HG03354 (cell line): ENCODE measurements around the gene PGPEP1.
"Not testable (repeated sequence)": the region's sequence is repeated elsewhere in the genome, so short reads cannot be mapped to it uniquely, and the experiment has no call there.

Source experiments
- ATAC-seq: cut with Tn5 transposase; IDR thresholded peaks from one replicate; pipeline ENCODE4 v1.9.1; 2021; ENCODE audit warnings: mild to moderate bottlenecking; ENCODE audit not compliant: unreplicated experiment, poor library complexity, severe bottlenecking

PGPEP1 gene

DNA sequence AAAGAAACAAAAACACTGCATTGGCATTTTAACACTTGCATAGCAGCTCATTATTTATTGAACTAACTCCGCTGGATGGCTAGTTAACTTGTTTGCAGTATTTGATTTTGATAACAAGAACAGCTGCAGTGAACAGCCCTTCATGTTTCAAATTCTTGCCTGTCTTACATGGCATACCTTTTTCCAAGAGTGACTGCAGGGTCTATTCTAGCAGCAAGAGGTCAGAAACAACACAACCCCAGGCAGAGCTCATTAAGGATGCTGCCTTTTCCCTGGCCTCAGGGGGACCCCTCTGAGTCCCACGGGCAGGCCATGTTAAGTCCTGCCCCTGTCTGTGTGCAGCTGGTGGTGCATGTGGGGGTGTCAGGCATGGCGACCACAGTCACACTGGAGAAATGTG is 16.6 kb downstream of the PGPEP1 start:
- no peak for ATAC-seq

DNA sequence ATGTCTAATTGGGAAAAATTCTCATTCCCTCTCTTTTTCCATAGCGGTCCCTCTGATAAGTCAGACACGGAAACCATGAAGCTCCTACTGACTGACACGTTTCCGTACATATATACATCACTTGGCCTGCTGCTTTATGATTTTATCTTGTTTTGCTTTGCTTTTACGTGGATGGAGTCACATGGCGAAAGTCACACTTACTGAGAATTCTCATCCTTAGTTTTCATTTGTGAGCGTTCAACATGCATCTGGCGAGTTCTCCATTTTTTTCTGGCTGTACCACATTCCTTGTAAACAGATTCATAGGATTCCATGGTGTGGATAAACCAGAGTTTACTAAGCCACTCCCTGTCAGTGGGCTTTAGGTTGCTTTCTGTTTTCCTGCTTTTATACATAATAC is 21.2 kb downstream of the PGPEP1 start:
- no peak for ATAC-seq

DNA sequence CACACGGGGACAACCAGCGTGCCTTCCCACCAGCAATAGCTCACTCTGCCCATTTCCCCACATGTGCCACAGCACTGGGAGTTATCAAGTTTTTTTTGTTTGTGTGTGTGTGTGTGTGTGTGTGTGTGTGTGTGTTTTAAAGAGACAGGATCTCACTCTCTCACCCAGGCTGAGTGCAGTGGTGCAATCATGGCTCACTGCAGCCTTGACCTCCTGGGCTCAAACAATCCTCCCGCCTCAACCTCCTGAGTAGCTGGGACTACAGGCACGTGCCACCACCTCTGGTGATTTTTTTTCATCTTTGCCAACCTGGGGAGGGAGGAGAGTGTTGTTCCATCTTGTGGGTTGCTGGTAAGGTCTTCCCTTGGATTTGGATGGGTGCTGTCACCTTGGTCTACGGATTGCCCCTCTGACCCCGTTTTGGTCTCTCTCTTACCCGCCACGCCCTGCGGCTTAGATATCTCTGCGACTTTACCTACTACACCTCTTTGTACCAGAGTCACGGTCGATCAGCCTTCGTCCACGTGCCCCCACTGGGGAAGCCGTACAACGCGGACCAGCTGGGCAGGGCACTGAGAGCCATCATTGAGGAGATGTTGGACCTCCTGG is 22.6 kb downstream of the PGPEP1 start:
- no peak for ATAC-seq

DNA sequence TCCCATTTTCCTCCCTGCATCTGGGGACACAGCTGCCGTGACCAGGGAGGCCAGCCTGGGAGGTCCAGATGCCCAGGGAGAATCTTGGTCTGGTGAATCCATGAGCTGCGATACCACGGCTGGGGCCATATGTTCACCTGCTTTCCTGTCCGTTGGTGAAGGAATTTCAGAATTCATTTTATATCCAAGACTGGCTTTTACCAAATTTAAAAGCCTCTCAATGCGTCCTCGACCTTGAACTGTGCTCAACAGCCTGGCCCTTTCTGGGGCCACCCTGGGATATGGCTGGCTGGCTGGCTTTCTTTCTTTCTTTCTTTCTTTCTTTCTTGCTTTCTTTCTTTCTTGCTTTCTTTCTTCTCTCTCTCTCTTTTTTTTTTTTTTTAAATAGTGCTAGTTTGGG is 23.4 kb downstream of the PGPEP1 start:
- no peak for ATAC-seq

DNA sequence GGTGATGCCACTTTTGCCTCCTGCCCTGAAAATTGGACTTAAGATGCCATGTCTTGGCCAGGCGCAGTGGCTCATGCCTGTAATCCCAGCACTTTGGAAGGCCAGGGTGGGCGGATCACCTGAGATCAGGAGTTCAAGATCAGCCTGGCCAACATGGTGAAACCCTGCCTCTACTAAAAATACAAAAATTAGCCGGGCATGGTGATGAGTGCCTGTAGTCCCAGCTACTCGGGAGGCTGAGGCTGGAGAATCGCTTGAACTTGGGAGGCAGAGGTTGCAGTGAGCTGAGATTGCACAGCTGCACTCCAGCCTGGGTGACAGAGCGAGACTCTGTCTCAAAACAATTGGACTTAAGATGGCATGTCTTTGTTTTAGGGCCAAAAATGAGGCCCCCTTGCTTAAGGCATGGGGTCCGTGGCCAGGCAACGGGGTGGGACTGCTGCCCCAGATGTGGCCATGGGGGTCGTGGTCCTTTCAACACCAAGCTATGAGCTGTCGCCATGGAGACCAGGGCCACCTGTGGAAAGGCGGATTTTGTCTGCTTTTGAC is 24.0 kb downstream of the PGPEP1 start:
- ATAC-seq, result not testable (repeated sequence)

DNA sequence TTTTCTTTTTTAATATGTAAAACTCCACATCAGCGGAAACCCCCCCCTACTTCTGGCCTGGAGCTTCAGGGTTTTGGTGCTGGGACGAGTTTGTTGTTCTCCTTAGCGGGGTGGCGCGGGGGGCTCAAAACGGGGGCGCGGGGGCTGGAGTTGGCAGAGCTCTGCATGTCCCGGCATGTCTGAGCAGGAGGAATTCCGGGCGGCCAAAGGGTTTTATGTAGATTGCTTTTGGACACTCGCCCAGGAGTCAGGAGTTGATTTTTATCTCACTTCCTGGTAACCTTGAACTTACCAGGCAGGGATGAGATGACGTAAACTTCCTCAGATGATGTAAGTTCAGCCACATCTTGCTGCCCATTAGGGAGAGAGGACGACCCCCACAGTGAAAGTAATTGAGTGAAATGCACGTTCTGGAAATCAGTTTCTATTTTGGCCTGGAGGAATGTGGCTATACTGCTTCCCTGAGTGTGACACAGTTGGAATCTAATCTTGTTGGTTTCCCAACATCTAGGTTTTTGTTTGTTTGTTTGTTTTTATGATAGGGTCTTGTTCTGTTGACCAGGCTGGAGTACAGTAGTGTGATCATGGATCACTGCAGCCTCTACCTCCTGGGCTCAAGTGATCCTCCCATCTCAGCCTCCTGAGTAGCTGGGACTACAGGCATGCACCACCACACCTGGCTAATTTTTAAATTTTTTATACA is 24.6 kb downstream of the PGPEP1 start:
- ATAC-seq, result no peak

DNA sequence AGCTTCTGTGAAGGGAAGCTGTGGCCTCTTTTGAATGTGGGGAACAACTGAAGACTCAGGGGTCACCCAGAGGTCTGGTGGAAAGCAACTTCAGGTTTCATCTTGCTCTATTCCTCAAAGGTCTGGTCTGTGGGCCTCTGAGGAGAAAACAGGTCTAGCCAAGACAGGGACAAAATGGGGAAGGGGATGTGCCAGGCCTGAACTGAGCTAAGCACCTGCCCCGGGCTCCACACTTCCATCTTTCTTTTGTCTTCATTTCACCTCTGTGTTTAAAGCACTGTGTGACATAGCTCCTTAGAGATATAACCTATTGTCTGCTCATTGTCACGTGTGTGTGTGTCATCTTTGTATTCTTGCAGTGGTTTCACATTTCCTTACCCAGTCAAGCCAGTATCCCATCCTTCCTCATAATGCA is 25.6 kb downstream of the PGPEP1 start:
- no peak for ATAC-seq

DNA sequence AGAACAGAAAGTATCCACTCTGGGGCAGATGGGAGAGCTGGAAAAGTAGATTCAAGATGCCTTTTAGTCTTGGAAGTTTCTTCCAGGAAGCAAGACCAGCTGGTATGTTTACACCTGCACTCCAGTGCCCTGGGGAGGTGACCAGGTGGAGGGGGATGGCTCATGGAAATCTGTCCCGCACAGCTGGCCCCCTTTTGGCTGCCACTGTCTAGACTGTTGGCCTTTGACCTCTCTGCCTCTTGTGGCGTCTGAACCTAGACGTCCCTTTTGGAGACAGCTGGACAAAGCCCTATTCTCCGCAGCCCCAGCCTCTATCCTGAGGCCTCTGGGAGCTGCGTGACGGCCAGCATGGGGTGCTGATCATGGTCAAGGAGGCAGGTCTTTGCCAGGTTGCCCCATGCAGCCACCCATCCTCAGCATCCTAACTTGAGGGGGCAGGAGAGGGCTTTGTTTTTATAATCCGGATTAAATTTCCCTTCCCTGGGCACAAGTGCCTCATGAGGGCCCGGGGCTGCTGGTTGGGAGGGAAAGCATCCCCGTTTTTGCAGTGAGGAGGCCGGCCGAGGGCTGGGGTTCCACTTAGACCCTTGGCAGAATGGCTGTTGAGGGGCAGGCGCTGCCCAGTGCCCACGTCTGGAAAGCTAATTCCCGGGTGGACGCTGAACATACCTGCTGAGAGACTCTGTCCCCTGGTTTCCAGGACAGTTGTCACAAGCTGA is 28.3 kb downstream of the PGPEP1 start:
- no peak for ATAC-seq

DNA sequence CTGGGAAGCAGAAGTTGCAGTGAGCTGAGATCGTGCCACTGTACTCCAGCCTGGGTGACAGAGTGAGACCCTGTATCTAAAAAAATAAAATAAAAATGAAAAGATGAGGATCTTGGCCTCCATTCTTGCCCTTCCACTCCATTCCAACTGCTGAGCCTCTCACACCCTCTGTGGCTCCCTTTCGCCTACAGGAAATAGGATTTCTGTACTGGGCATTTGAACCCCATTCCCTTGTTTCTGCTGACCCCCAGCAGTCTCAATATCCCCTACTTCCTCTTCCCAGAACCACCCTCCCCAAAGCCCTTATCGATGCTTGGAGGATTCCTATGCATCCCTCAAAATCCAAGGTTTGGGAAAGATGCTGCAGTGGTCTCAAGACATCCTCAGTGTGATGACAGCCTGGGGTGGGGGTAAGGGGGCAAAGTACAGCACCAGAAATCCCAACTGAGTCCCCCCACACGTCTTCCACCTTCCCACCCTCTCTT is 33.1 kb downstream of the PGPEP1 start:
- ATAC-seq, result no peak

DNA sequence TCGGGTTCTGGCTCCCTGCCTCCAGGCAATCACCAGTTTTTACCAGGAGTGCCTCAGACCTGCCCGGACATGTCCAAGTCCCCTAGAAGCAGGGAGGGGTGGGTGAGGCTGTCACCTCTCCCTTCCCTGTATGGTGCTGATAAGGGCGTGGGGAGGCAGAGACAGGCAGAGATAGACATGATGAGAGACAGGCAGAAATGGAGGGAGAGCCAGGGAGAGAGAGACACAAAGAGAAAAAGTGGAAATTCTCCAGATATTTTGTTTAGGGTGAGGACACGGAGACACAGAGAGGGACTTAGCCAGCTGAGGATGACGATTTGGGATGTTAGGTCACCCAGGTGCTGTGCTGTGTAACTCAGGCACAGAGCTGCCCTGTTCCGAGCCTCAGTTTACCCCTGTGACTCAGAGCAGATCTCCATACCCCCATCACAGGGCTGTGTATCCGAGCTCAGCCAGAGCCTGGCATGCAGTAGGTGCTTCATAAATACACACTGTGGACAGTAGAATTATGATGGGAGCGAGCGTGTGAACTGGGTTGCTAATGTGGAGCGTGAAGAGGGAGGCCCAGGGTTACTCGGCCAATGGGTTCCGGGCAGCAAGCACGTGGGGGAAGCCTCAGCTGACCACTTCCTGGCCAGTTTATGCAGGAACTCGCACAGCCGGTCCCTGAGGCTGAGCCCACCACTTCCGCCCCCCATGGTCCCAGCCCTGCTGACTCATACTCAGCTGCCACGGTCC is 33.7 kb downstream of the PGPEP1 start:
- peak; percentile 84 for ATAC-seq

DNA sequence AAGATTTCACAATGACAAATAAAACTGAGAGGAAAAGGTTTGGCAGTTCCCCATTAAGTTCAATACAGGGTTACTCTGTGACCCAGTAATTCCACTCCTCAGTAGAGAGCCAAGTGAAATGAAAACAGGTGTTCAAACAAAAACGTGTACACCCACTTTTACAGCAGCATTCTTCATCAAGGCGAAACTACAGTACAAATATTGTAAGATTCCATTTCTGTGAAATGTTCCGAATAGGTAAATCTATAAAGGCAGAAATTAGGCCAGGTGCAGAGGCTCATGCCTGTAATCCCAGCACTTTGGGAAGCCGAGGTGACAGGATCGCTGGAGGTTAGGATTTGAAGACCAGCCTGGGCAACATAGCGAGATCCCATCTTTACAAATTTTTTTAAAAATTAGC is 36.6 kb downstream of the PGPEP1 start:
- no peak for ATAC-seq

DNA sequence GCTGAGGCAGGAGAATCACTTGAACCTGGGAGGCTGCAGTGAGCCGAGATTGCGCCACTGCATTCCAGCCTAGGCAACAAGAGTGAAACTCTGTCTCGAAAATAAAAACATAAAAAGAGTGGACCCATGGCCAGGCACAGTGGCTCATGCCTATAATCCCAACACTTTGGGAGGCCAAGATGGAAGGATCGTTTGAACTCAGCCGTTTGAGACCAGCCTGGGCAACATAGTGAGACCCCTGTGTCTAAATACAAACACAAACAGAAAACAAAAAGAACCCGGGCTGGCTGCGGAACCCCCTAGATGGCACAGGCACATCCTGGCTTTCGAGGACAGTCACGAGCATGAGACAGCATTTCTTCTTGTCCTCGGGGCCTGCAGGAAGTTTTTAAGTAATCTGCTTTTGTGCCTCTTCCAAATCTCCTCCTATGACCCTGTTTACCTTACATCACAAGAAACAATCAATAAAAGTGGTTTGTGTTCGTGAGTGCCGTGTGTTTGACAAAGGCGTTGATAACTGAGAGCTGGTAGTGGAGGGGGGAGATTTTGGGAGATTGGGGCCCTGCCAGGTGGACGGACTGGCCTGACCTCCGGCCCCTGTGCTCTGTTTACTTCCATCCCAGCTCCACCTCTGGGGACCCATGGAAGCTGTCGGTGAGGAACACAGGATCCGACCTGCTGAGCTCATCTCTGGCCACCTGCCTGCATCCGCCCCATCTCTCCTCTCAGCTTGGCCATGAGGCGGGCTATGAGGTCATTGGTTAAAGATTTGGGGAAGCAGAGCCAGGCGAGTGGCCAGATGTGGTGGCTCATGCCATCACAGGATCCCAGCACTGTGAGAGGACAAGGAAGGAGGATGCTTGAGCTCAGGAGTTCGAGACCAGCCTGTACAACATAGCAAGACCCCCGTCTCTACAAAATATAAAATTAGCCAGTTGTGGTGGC is 39.7 kb downstream of the PGPEP1 start:
- no peak for ATAC-seq

DNA sequence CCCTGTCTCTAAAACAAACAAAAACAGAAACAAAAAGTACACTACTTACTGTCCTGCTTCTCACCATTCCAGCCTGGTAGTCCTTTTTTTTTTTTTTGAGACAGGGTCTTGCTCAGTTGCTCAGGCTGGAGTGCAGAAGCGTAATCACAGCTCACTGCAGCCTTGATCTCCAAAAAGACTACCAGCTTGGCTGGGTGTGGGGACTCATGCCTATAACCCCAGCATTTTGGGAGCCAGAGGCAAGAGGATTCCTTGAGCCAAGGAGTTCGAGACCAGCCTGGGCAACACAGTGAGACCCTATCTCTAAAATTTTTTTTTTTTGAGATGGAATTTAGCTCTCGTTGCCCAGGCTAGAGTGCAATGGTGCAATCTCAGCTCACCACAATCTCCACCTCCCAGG is 40.4 kb downstream of the PGPEP1 start:
- no peak for ATAC-seq

DNA sequence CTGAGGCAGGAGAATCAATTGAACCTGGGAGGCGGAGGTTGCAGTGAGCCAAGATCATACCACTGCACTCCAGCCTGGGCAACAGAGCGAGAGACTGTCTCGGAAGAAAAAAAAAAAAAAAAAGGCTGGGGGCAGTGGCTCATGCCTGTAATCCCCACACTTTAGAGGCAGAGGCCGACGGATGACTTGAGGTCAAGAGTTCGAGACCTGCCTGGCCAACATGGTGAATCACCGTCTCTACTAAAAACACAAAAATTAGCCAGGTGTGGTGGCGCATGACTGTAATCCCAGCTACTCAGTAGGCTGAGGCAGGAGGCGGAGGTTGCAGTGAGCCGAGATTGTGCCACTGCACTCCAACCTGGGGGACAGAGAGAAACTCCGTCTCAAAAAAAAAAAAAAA is 43.2 kb downstream of the PGPEP1 start:
- ATAC-seq, result not testable (repeated sequence)

DNA sequence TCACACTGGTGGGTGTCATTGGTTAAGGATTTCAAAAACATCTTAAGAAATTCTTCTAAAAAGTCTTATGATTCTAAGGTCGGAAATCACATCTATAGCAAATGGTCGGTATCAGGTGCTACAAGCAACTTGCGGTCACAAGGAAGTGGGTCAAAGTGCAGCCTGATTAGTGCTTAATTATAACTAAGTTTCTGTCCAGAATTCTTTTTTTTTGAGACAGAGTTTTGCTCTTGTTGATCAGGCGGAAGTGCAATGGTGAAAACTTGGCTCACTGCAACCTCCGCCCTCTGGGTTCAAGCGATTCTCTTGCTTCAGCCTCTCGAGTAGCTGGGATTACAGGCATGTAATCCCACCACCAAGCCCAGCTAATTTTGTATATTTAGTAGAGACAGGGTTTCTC is 44.4 kb downstream of the PGPEP1 start:
- no peak for ATAC-seq

DNA sequence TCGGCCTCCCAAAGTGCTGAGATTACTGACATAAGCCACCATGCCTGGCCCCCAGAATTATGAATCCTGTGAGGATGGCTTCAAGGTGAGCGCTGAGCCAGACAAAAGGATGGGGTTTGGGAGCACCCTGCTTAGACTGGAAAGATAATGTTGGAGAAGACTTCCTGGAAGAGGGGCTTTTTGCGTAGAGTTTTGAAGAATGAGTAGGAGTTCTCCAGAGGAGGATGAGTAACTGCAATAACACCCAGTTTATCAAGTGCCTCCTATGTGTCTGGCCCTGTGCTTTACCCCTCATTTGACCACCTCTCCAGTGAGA is 44.9 kb downstream of the PGPEP1 start:
- no peak for ATAC-seq

DNA sequence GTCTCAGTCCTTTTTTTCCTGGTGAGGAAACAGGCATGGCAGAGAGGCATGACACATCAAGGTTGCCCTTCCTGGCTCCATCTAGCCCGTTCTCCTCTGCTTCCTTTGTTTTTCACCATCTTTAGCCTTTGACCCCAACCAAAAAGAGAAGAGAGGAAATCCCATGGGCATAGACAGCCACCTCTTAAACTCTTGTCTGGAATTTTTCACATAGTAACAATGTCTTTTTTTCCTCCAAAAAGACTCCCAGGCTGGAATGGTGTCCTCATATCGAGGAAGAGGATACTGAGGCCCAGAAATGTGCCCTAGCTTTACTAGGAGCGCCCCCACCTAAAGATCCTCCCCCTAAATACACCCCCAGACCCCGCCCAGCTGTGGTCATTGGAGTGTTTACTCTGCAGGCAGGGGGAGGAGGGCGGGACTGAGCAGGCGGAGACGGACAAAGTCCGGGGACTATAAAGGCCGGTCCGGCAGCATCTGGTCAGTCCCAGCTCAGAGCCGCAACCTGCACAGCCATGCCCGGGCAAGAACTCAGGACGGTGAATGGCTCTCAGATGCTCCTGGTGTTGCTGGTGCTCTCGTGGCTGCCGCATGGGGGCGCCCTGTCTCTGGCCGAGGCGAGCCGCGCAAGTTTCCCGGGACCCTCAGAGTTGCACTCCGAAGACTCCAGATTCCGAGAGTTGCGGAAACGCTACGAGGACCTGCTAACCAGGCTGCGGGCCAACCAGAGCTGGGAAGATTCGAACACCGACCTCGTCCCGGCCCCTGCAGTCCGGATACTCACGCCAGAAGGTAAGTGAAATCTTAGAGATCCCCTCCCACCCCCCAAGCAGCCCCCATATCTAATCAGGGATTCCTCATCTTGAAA is 45.5 kb downstream of the PGPEP1 start, which contains the start of gene GDF15:
Gene GDF15, plus strand, starts transcription at position 484 of the 868 bp plus-strand sequence. Its CDS starts 32 bp downstream, at position 516.
- ATAC-seq, result no peak
